Loucy (cell line): ENCODE results near the gene JAGN1.

Experiments used
- H2AFZ ChIP-seq: fragments of 200-600 bp; sonication (generic); 2 replicates; pipeline ENCODE4 v1.6.0; 2016; ENCODE audit warnings: antibody characterized with exemption, mild to moderate bottlenecking, low read length, moderate library complexity
- H3F3A ChIP-seq: fragments of 200-600 bp; 2 replicates; pipeline ENCODE4 v1.6.0; 2016; ENCODE audit warnings: antibody characterized with exemption, low read depth, mild to moderate bottlenecking
- H3K27me3 ChIP-seq: fragments of 200-600 bp; sonication (generic); 2 replicates; pipeline ENCODE4 v1.6.1; 2014; ENCODE audit warnings: low read length, mild to moderate bottlenecking; ENCODE audit not compliant: insufficient read depth, poor library complexity, severe bottlenecking
- H3K36me3 ChIP-seq: fragments of 200-600 bp; sonication (generic); 2 replicates; pipeline ENCODE4 v1.6.1; 2016; ENCODE audit warnings: low read length; ENCODE audit not compliant: insufficient read depth
- H3K4me1 ChIP-seq: fragments of 200-600 bp; sonication (generic); 2 replicates; pipeline ENCODE4 v1.5.1; 2014; ENCODE audit warnings: low read length, mild to moderate bottlenecking; ENCODE audit not compliant: insufficient read depth, poor library complexity, severe bottlenecking
- H3K4me2 ChIP-seq: fragments of 200-600 bp; sonication (generic); 2 replicates; pipeline ENCODE4 v1.6.0; 2014; ENCODE audit warnings: antibody characterized with exemption, low read length, low read depth, mild to moderate bottlenecking; ENCODE audit not compliant: poor library complexity, severe bottlenecking
- H3K4me3 ChIP-seq: fragments of 200-600 bp; sonication (generic); 2 replicates; pipeline ENCODE4 v1.5.1; 2014; ENCODE audit warnings: low read length, mild to moderate bottlenecking, mixed read lengths; ENCODE audit not compliant: poor library complexity, severe bottlenecking
- H3K79me2 ChIP-seq: fragments of 200-600 bp; sonication (generic); 2 replicates; pipeline ENCODE4 v1.6.1; 2014; ENCODE audit warnings: low read length; ENCODE audit not compliant: insufficient read depth
- H3K9ac ChIP-seq: fragments of 200-600 bp; sonication (generic); 2 replicates; pipeline ENCODE4 v1.6.0; 2014; ENCODE audit warnings: mild to moderate bottlenecking, low read depth, low read length, moderate library complexity; ENCODE audit not compliant: poor library complexity, severe bottlenecking
- H3K9me2 ChIP-seq: fragments of 200-600 bp; sonication (generic); replicated peaks from 2 replicates; pipeline ENCODE4 v1.6.1; 2016; ENCODE audit warnings: low read depth, low read length, mixed read lengths
- H3K9me3 ChIP-seq: fragments of 200-600 bp; sonication (generic); 2 replicates; pipeline ENCODE4 v1.6.1; 2014; ENCODE audit warnings: mild to moderate bottlenecking, antibody characterized with exemption, low read length, low read depth; ENCODE audit not compliant: insufficient read depth
- H4K20me1 ChIP-seq: fragments of 200-600 bp; sonication (generic); 2 replicates; pipeline ENCODE4 v1.6.0; 2014; ENCODE audit warnings: antibody characterized with exemption, low read length, mild to moderate bottlenecking; ENCODE audit not compliant: insufficient read depth, poor library complexity, severe bottlenecking
- EZH2phosphoT487 ChIP-seq: fragments of 200-600 bp; IDR thresholded peaks from 2 replicates; pipeline ENCODE4 v1.6.1; 2018; ENCODE audit warnings: antibody characterized with exemption, mild to moderate bottlenecking, moderate library complexity, borderline replicate concordance
- TF ChIP-seq, protein P1 (sequence below): fragments of 200-600 bp; sonication (generic); conservative IDR thresholded peaks from 2 replicates; pipeline ENCODE4 v1.5.1; 2014; ENCODE audit warnings: mild to moderate bottlenecking, antibody characterized with exemption, low read length

JAGN1 gene

DNA sequence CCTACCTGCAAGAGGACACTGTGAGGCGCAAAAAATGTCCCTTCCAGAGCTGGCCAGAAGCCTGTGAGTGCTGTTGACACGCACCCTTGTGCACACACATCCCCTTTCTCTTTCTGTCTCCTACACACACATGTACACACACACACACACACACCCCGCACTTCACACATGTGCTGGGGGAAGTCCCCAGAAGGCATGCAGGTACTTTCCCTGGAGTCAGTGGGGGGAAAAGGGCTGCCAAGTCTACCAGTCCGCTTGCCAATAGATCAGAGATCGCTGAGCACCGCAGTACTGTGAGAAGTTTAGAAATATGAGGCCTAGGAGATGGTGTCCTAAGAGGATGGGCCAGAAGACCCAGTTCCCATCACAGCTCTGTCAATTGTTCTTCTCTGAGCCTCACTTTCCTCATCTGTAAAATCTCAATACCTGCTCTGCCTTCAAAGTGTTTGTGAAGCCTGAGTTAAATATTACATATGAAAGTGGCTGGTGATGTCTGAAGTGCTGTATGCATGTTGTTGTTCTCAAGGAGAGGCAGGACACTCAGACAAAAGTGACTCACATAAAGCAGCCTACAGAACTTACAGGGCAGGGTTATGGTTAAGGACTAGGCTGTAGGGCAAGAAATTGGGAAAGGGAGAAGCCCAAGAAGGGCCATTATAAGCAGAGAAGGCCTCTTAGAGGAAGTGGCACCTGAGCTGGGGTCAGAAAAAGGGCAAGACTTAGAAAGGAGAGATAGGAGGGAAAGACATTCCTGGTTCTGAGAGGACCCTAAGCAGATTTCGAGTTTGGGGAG is 19.0 kb downstream of the JAGN1 start:
- H3K27me3 ChIP-seq: no peaks in the 10 kb centered on the region
- no peak overlapping the region for H3K9ac ChIP-seq
- no peaks in the 10 kb centered on the region for H3K9me3 ChIP-seq
- peaks cover 9% of the 10 kb centered on the region for H3K79me2 ChIP-seq
- no peaks in the 10 kb centered on the region for H4K20me1 ChIP-seq
- no peak overlapping the region for H3K4me3 ChIP-seq
- no peak overlapping the region for H3K4me2 ChIP-seq
- peaks cover 11% of the 10 kb centered on the region for H3K4me1 ChIP-seq
- peaks cover 30% of the 10 kb centered on the region; the same call in 1 of the 2 replicates for H3K36me3 ChIP-seq
- no peak for TF ChIP-seq EZH2phosphoT487
- TF ChIP-seq, protein P1, sequence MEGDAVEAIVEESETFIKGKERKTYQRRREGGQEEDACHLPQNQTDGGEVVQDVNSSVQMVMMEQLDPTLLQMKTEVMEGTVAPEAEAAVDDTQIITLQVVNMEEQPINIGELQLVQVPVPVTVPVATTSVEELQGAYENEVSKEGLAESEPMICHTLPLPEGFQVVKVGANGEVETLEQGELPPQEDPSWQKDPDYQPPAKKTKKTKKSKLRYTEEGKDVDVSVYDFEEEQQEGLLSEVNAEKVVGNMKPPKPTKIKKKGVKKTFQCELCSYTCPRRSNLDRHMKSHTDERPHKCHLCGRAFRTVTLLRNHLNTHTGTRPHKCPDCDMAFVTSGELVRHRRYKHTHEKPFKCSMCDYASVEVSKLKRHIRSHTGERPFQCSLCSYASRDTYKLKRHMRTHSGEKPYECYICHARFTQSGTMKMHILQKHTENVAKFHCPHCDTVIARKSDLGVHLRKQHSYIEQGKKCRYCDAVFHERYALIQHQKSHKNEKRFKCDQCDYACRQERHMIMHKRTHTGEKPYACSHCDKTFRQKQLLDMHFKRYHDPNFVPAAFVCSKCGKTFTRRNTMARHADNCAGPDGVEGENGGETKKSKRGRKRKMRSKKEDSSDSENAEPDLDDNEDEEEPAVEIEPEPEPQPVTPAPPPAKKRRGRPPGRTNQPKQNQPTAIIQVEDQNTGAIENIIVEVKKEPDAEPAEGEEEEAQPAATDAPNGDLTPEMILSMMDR: no peak
- H2AFZ ChIP-seq: no peak overlapping the region
- no peaks in the 10 kb centered on the region for H3K9me2 ChIP-seq
- no peaks in the 10 kb centered on the region for H3F3A ChIP-seq

DNA sequence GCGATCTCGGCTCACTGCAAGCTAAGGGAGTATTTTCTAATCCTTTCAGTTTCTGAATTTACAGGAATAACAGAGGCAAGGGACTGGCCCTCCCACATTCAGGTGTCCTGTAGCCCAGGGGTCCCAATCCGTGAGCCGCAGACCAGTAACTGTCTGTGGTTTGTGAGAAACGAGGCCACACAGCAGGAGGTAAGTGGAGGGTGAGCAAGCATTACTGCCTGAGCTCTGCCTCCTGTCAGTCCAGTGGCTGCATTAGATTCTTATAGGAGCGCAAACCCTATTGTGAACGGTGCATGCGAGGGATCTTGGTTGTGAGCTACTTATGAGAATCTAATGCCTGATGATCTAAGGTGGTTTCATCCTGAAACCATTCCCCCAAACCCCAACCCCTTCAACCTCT is 21.5 kb downstream of the JAGN1 start:
- no peaks in the 10 kb centered on the region for H3K79me2 ChIP-seq
- no peaks in the 10 kb centered on the region for H3K9me2 ChIP-seq
- H3K9me3 ChIP-seq: no peaks in the 10 kb centered on the region
- H3K4me2 ChIP-seq: peak overlapping the region; percentile 3
- no peaks in the 10 kb centered on the region for H3K27me3 ChIP-seq
- no peak overlapping the region for H3K9ac ChIP-seq
- H2AFZ ChIP-seq: no peak overlapping the region
- no peak overlapping the region for H3K4me3 ChIP-seq
- TF ChIP-seq, protein P1: no peak
- no peak for TF ChIP-seq EZH2phosphoT487
- no peaks in the 10 kb centered on the region for H4K20me1 ChIP-seq
- no peaks in the 10 kb centered on the region for H3F3A ChIP-seq
- H3K4me1 ChIP-seq: peaks cover 11% of the 10 kb centered on the region
- peaks cover 29% of the 10 kb centered on the region; the same call in 1 of the 2 replicates for H3K36me3 ChIP-seq

DNA sequence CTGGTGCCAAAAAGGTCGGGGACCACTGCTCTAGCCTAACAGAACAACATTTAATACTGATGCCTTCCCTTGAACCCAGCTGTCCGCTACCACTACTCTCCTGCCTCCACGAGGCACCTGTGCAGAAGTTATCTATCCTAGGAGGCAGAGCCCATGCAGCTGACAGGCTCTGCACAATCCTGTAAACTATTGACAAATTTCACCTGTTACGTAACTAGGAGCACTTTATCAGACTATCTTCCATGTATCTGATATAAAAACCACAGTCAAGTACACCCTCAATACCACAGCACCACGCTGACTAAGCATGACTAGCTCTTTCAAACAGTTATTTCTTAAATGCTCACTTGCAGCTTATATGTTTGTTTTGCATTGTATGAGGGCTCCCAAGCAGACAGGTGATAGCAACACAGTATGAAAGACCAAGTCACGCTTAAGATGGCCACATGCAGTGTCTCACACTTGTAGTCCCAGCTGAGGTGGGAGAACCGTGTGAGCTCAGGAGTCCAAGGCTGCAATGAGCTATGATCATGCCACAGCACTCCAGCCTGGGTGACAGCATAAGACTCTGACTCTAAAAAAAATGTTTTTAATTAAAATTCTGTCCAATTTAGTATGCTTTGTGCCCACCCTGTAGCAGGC is 22.0 kb downstream of the JAGN1 start:
- no peaks in the 10 kb centered on the region for H3F3A ChIP-seq
- no peak overlapping the region for H2AFZ ChIP-seq
- peak overlapping the region; percentile 3 for H3K4me2 ChIP-seq

More for the DNA sequence above, 22.0 kb downstream of the JAGN1 start:
- no peaks in the 10 kb centered on the region for H3K9me2 ChIP-seq
- no peaks in the 10 kb centered on the region for H3K79me2 ChIP-seq
- TF ChIP-seq EZH2phosphoT487: no peak
- TF ChIP-seq, protein P1: no peak
- peaks cover 11% of the 10 kb centered on the region for H3K4me1 ChIP-seq
- no peaks in the 10 kb centered on the region for H4K20me1 ChIP-seq
- peaks cover 29% of the 10 kb centered on the region; the same call in 1 of the 2 replicates for H3K36me3 ChIP-seq
- no peaks in the 10 kb centered on the region for H3K9me3 ChIP-seq
- no peak overlapping the region for H3K9ac ChIP-seq
- H3K27me3 ChIP-seq: no peaks in the 10 kb centered on the region
- no peak overlapping the region for H3K4me3 ChIP-seq
